Activated CD4-positive, alpha-beta T cell treated with anti-CD3 and anti-CD28 coated beads, Interleukin-2, amount 10 ng/mL, durations not matched to agents 24 days and 14 days (primary cell): ENCODE data around the gene ARFRP1. TPM values are rescaled to one million over a fixed set of nuclear protein-coding genes. Genes with fewer than 3 reads are reported as not detected.
"Not testable (repeated sequence)": the region's sequence is repeated elsewhere in the genome, so short reads cannot be mapped to it uniquely, and the experiment has no call there.

Experiments
- DNase-seq: peaks from one replicate; pipeline ENCODE4 v3.0.0; 2022
- H3K27ac Mint-ChIP-seq: one replicate; pipeline ENCODE4 v1.8.0; 2022; ENCODE audit warnings: mild to moderate bottlenecking, mixed read lengths
- H3K27me3 Mint-ChIP-seq: one replicate; pipeline ENCODE4 v1.8.0; 2022; ENCODE audit warnings: mixed read lengths
- H3K36me3 Mint-ChIP-seq: one replicate; pipeline ENCODE4 v1.8.0; 2022; ENCODE audit warnings: low read depth, mild to moderate bottlenecking, mixed read lengths
- H3K4me1 Mint-ChIP-seq: one replicate; pipeline ENCODE4 v1.8.0; 2021; ENCODE audit warnings: mixed read lengths
- H3K4me3 Mint-ChIP-seq: one replicate; pipeline ENCODE4 v1.8.0; 2022; ENCODE audit warnings: mild to moderate bottlenecking, moderate library complexity, mixed read lengths
- H3K9me3 Mint-ChIP-seq: one replicate; pipeline ENCODE4 v1.8.0; 2021; ENCODE audit warnings: mixed read lengths
- intact Hi-C: fragments of 100-400 bp; cut with micrococcal nuclease; formaldehyde crosslinking; loops from one replicate; pipeline ENCODE4 v1.15.1; 2023
- total RNA-seq: library from RNA; stranded (reverse); gene quantifications from 2 replicates; pipeline ENCODE4 v1.2.3, GENCODE V29; 2022

Gene ARFRP1
- total RNA-seq, 1 donor from 2014 or later = 70.4 TPM

DNA sequence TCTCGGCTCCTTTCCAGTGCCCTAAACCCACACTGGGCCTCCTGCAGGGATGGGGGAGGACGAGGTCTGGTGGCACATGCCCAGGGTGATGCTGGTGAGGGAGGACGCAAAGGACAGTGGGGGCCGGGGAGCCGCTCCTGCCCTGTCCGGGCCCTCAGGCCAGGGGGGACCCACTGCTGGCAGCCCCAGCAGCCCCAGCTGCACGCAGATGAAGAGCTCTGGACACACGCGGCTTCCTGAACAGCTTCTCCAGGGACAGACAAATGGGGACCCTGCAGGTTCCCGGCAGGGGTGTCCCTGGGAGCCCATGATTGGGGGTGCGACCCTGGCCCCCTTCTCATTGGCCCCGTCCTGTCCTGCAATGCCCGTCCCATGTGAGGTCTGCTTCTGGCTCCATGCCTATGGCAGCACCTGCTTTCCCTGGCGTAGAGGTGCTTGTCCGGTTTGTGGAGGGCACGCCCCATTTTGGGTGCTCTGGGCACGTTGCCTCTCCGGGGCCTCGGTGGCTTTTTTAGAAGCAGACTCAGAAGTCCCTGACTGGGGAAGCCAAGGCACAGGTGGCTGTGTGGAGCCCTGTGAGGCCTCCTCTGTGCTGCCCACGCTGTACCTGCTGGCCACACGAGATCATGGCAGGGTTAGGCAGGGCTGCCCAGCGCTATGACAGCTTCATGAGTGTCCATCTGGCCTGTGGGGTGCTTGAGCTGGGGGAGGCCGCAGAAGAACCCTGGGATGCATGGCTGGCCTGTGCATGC, 26.7 kb downstream of the ARFRP1 start:
- Mint-ChIP-seq H3K4me3 (no peak overlapping the region), H3K9me3 (no peaks in the 10 kb centered on the region), H3K4me1 (peaks cover 4% of the 10 kb centered on the region), H3K27me3 (no peaks in the 10 kb centered on the region), H3K36me3 (peaks cover 23% of the 10 kb centered on the region), H3K27ac (no peak overlapping the region)
- DNase-seq = no peak
- intact Hi-C loops = no loop called here

DNA sequence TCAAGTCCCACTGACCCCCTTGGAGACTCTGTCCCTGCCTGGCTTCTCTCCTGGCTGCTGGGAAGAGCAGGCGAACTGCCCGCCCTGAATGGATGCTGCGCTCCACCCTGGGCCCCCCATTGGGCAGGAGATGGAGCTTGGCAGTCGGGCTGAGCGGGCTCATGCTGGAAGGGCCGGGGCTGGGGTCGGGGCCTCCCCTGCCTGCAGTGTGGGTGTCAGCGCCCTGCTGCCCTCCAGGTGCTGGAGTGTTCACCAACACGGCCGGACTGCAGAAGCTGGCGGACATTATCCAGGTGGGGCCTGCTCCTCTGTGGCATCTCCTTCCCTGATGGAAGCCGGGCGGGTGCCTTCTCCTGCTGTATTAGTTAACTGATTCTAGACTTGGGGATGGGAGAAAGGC, 27.3 kb downstream of the ARFRP1 start:
- DNase-seq = no peak
- Mint-ChIP-seq H3K4me1 (peaks cover 4% of the 10 kb centered on the region), H3K36me3 (peaks cover 26% of the 10 kb centered on the region), H3K27me3 (no peaks in the 10 kb centered on the region), H3K4me3 (no peak overlapping the region), H3K27ac (no peak overlapping the region), H3K9me3 (no peaks in the 10 kb centered on the region)
- intact Hi-C loops = no loop called here

DNA sequence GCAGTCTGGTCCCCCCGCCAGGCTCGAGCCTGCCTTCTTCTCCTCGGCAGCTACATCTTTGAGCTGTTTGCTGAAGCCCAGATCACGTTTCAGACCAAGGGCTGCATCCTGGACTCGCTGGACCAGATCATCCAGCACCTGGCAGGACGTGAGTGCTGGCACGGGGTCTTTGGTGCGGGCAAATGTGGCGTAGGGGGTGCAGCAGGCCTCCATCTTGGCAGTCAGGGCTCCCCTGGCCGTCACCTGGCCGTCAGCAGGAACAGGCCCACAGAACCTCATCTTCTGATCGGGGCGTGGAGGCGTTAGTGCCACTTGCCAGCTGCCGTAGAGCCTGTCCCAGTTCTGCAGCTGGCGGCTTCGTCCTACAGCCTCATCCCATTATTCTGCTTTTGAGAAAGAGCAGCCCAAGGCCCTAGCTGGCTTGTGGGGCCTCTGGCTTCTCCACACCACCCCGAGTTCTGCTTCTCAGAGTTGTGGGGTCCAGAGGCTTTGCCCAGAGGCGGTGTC, 27.9 kb downstream of the ARFRP1 start:
- Mint-ChIP-seq H3K4me3 (no peak overlapping the region), H3K4me1 (peaks cover 4% of the 10 kb centered on the region), H3K36me3 (peaks cover 26% of the 10 kb centered on the region), H3K27me3 (no peaks in the 10 kb centered on the region), H3K27ac (no peak overlapping the region), H3K9me3 (no peaks in the 10 kb centered on the region)
- intact Hi-C loops = no loop called here
- no peak for DNase-seq

DNA sequence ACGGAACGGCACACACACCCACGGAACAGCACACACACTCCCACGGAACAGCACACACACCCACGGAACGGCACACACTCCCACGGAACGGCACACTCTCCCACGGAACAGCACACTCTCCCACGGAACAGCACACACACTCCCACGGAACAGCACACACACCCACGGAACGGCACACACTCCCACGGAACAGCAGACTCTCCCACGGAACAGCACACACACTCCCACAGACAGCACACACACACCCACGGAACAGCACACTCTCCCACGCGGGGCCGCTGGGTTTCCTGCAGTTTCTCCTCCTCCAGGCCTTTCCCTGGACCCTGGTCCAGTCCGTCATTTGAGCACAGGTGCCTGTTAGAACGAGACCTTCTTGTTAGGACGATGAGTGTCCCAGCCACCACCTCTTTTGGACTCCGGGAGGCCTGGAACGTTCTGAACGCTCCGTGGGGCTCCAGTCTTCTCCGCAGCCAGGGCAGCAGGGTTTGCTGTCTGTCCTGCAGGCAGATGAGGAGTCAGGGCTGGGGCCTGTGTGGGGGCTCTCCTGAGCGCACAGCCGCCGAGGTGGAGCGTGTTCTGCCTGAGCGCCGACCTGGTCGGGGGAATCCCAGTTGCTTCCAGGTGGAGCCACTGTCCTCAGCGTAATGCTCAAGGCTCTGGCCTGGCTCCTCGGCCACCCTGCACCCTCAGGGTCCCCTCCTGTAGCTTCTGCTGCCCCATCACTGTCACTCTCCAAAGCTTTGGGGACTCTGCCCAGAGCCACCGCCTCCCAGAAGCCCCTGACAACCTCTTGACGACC, 28.9 kb downstream of the ARFRP1 start:
- peak overlapping the region; percentile 58 for H3K27ac Mint-ChIP-seq

DNA sequence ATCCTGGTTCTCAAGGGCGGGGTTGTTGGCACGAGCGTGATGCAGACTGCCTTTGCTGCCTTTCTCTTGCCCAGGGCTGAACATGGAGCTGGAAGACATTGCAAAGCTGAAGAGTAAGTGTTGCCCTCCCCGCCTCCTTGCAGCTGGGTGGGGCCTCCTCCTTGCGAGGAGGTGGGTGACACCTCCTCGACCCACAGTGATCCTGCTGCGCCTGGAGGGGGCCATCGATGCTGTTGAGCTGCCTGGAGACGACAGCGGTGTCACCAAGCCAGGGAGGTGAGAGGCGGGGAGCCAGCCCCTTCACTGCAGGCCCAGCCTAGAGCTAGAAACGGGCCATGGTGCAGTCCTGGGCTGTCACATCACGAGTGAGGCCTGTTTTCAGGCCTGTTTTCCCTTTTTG, 29.7 kb downstream of the ARFRP1 start:
- no peak for DNase-seq
- H3K9me3 Mint-ChIP-seq = no peaks in the 10 kb centered on the region
- H3K27ac Mint-ChIP-seq = no peak overlapping the region
- peaks cover 2% of the 10 kb centered on the region for H3K4me1 Mint-ChIP-seq
- no peak overlapping the region for H3K4me3 Mint-ChIP-seq
- intact Hi-C loops = no loop called here
- H3K36me3 Mint-ChIP-seq = peaks cover 29% of the 10 kb centered on the region
- H3K27me3 Mint-ChIP-seq = no peaks in the 10 kb centered on the region

More for the DNA sequence above, 28.9 kb downstream of the ARFRP1 start:
- H3K27me3 Mint-ChIP-seq = no peaks in the 10 kb centered on the region
- H3K4me1 Mint-ChIP-seq = peaks cover 2% of the 10 kb centered on the region
- no peaks in the 10 kb centered on the region for H3K9me3 Mint-ChIP-seq
- DNase-seq = no peak
- intact Hi-C loops = no loop called here
- H3K4me3 Mint-ChIP-seq = no peak overlapping the region
- H3K36me3 Mint-ChIP-seq = peaks cover 26% of the 10 kb centered on the region

DNA sequence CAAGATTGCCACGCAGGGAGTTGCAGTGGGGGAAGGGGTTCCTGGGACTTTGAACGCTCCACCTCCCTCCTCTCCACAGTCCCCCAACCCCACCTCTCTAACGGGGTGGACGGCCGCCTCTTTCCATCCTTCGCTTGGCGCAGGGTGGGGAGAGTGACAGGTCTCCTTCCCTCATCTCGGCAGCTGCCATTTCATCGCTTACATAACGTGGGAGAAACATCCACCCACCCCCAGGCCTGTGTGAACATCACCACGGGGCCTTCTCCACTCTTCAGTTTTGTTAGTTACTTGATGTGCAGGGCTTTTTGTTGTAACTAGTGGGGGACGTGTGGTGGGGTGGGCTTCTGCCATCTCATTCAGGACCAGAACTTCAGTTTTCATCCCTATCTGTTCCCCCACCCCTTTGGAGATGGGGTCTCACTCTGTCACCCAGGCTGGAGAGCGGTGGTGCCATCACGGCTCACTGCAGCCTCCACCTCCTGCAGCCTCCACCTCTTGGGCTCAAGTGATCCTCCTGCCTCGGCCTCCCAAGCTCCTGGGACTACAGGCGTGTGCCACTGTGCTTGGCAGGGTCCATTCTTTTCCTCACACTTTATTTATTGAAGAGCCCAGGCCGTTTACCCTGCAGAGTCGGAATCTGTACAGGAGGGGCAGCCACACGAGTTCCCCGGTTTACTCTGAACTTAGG, 32.0 kb downstream of the ARFRP1 start:
- peaks cover 30% of the 10 kb centered on the region for H3K36me3 Mint-ChIP-seq
- no peak overlapping the region for H3K4me3 Mint-ChIP-seq
- no peak overlapping the region for H3K27ac Mint-ChIP-seq
- H3K4me1 Mint-ChIP-seq = no peaks in the 10 kb centered on the region
- intact Hi-C loops = no loop called here
- no peaks in the 10 kb centered on the region for H3K27me3 Mint-ChIP-seq
- DNase-seq = no peak
- H3K9me3 Mint-ChIP-seq = no peaks in the 10 kb centered on the region

DNA sequence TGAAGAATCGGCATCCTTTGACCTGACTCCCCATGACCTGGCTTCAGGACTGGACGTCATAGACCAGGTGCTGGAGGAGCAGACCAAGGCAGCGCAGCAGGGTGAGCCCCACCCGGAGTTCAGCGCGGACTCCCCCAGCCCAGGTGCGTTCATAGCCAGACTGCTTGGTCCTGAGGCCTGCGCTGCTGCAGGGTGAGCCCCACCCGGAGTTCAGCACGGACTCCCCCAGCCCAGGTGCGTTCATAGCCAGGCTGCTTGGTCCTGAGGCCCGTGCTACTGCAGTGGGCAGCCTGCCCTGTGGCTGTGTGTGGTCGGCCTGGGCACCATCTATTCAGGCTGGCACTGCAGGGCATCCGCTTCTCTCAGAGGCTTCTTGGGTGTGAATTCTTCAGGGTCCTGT, 33.8 kb downstream of the ARFRP1 start:
- Mint-ChIP-seq H3K4me1 (no peaks in the 10 kb centered on the region), H3K27ac (no peak overlapping the region), H3K9me3 (no peaks in the 10 kb centered on the region), H3K4me3 (no peak overlapping the region), H3K36me3 (peaks cover 31% of the 10 kb centered on the region), H3K27me3 (no peaks in the 10 kb centered on the region)
- DNase-seq = no peak
- intact Hi-C loops = no loop called here

DNA sequence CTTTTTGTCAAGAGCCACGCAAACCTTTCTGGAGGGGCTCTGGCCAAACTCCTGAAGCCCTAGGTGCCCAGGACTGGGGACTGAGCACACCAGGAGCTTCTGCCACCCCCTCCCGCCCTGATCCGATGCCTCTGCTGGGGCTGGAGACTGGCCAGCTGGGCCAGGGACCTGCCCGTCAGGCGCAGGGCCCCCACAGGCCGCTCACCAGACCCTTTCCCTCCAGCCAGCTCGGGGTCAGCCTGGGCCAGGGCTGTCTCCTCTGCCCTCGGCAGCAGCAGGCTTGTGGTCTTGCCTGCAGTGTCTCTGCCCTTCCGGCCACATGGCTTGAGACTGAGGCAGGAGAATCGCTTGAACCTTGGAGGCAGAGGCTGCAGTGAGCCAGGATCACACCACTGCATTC, 35.1 kb downstream of the ARFRP1 start:
- Mint-ChIP-seq H3K9me3 (no peaks in the 10 kb centered on the region), H3K4me3 (no peak overlapping the region), H3K4me1 (no peaks in the 10 kb centered on the region), H3K36me3 (peaks cover 28% of the 10 kb centered on the region), H3K27me3 (no peaks in the 10 kb centered on the region), H3K27ac (no peak overlapping the region)
- intact Hi-C loops = no loop called here
- no peak for DNase-seq

DNA sequence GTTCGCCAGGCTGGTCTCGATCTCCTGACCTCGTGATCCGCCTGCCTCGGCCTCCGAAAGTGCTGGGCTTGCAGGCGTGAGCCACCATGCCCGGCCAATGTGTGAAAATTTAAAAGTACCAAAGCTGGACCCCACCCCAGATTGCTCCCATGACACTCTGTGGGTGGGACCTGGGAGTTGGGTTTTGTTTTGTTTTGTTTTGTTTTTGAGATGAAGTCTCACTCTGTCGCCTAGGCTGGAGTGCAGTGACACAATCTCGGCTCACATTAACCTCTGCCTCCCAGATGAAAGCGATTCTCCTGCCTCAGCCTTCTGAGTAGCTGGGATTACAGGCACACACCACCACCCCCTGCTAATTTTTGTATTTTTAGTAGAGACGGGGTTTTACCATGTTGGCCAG, 36.1 kb downstream of the ARFRP1 start:
- not testable (repeated sequence) for H3K9me3 Mint-ChIP-seq

DNA sequence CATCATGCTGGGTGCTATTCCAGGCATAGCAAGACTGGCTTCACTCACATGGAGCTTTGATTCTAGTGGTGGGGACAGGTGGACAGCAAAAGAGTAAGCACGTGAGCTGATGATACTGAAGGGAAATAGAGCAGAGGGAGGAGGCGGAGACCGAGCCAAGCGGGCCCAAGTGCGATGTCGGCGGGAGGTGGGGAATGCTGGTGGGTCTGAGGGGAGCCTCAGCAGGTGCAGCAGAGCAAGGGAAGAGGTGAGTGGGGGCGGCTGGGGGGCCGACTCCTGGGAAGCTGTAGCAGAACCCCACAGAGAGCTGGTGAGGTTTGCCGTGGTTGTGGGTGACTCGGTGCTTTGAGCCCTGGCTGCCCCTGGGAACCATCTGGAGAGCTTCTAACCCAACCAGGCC, 39.4 kb downstream of the ARFRP1 start:
- Mint-ChIP-seq H3K36me3 (peaks cover 24% of the 10 kb centered on the region), H3K27me3 (no peaks in the 10 kb centered on the region), H3K4me3 (no peak overlapping the region), H3K27ac (no peak overlapping the region), H3K9me3 (no peaks in the 10 kb centered on the region), H3K4me1 (no peaks in the 10 kb centered on the region)
- intact Hi-C loops = no loop called here
- DNase-seq = no peak

More for the DNA sequence above, 36.1 kb downstream of the ARFRP1 start:
- H3K4me1 Mint-ChIP-seq, H3K4me3 Mint-ChIP-seq, H3K27me3 Mint-ChIP-seq, H3K27ac Mint-ChIP-seq, intact Hi-C loops, DNase-seq: not testable (repeated sequence)
- H3K36me3 Mint-ChIP-seq = peaks cover 28% of the 10 kb centered on the region

DNA sequence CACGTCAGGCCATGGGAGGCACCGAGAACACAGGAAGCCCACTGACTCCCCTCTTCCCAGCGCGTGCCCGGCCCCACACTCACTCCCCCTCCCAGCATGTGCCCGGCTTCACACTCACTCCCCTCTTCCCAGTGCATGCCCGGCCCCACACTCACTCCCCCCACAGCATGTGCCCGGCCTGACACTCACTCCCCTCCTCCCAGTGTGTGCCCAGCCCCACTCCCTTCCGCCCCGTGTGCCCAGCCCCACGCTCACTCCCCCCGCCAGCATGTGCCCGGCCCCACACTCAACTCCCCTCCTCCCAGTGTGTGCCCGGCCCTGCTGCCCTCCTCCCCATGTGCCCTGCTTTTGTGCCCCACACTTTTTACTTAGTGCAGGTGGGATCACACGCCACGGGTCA, 39.9 kb downstream of the ARFRP1 start:
- Mint-ChIP-seq H3K4me1 (no peaks in the 10 kb centered on the region), H3K4me3 (no peak overlapping the region), H3K27ac (no peak overlapping the region), H3K27me3 (no peaks in the 10 kb centered on the region), H3K36me3 (peaks cover 24% of the 10 kb centered on the region), H3K9me3 (no peaks in the 10 kb centered on the region)
- DNase-seq = no peak
- intact Hi-C loops = no loop called here

DNA sequence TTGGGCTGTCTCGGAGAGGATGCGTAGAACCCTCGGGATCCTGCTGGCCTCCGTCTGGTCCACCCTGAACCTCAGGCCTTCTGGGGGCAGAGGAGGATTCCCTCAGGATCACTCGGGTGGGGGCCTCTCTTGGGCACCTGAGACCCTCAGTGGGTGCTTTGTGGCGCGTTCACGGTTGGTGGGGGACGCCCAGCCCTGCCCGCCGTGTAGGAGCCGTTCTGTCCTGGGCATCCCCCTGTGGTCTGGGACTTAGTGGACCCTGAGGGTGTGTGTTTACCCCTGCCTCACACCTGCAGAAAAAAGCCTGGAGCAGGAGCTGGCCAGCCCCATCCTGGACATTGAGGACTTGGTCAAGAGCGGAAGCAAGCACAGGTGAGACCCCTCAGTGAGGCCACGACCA, 42.1 kb downstream of the ARFRP1 start:
- Mint-ChIP-seq H3K4me1 (no peaks in the 10 kb centered on the region), H3K4me3 (no peak overlapping the region), H3K9me3 (no peaks in the 10 kb centered on the region), H3K36me3 (peaks cover 23% of the 10 kb centered on the region), H3K27ac (no peak overlapping the region), H3K27me3 (no peaks in the 10 kb centered on the region)
- no peak for DNase-seq
- intact Hi-C loops = no loop called here

DNA sequence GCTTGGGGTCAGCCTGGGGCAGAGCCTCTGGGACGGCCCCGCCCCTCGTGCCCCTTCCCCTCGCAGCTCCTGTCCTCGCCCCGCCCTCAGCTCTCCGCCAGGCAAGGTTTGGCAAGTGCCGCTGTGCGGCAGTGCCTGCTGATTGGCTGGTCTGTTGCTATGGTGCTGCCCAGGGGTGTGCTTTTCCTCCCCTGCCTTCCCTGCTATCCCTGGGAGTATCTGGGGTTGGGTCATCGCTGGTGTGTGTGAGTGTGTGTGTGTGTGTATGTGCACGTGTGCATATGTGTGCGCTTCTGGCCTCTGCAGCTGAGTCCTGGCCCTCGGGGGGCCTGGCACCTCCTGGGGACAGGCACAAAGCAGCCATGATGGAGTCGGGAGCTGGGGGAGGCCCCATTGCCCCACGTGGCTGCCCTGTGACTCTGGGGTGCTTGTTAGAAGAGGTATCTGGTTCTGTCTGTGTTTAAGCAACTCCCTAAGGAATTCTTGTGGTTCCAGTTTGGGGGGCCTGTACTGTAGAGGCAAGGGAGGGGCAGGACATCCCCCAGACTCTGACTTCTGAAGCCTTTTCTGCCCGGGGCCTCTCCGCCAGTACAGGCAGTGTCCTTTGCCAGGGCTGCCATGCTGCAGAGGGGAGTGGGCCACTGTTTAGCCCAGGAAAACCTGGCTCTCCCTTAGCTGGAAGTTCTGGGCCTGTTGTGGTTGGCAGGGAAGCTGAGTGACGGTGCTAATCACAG, 42.7 kb downstream of the ARFRP1 start:
- Mint-ChIP-seq H3K4me3 (no peak overlapping the region), H3K27ac (no peak overlapping the region), H3K9me3 (no peaks in the 10 kb centered on the region), H3K4me1 (peaks cover 5% of the 10 kb centered on the region), H3K27me3 (no peaks in the 10 kb centered on the region), H3K36me3 (peaks cover 22% of the 10 kb centered on the region)
- no peak for DNase-seq
- intact Hi-C loops = no loop called here
